Gastroesophageal sphincter (tissue), 4 donors: ENCODE results near the gene CENPU. TPM values are rescaled to one million over a fixed set of nuclear protein-coding genes. Genes with fewer than 3 reads are reported as not detected.
A peak's percentile ranks its signal among the peaks of the same experiment; 100 is the strongest.

ENCODE experiments used
- ATAC-seq: fragments of 150-250 bp; one replicate; pipeline ENCODE4 v1.9.1; 2016; ENCODE audit warnings: mild to moderate bottlenecking, moderate library complexity
- H3K27ac ChIP-seq, 4 donors: fragments of 200-600 bp; sonication (generic) in 3 of 4; 1 replicate in 3 of 4; 2 replicates in 1 of 4; pipeline ENCODE4 v1.5.1; 2016 to 2019
- H3K27me3 ChIP-seq: fragments of 200-600 bp; sonication (generic); one replicate; pipeline ENCODE4 v1.5.1; 2019
- H3K36me3 ChIP-seq, 2 donors: fragments of 200-600 bp; sonication (generic); one replicate each; pipeline ENCODE4 v1.5.1; 2019; ENCODE audit warnings: control low read depth in 1 of 2
- H3K4me1 ChIP-seq, 3 donors: fragments of 200-600 bp; sonication (generic); 1 replicate in 2 of 3; 2 replicates in 1 of 3; pipeline ENCODE4 v1.5.1; 2016 to 2019; ENCODE audit warnings: control low read depth in 2 of 3
- H3K4me3 ChIP-seq, 2 donors: fragments of 200-600 bp; sonication (generic); one replicate each; pipeline ENCODE4 v1.5.1; 2019; ENCODE audit warnings: mild to moderate bottlenecking in 1 of 2, moderate library complexity in 1 of 2
- H3K9me3 ChIP-seq, 3 donors: fragments of 200-600 bp; sonication (generic); one replicate each; pipeline ENCODE4 v1.5.1; 2017 to 2019; ENCODE audit warnings: control low read depth in 2 of 3
- EP300 ChIP-seq: sonication (generic); formaldehyde crosslinking; IDR thresholded peaks from one replicate; pipeline ENCODE4 v1.6.1; 2017; ENCODE audit warnings: antibody characterized with exemption, mild to moderate bottlenecking
- POLR2A ChIP-seq, 2 donors: fragments of 450-650 bp; IDR thresholded peaks; one replicate each; pipeline ENCODE4 v1.6.1; 2017; ENCODE audit warnings: antibody characterized with exemption in 2 of 2, mild to moderate bottlenecking in 2 of 2, moderate library complexity in 1 of 2
- POLR2AphosphoS5 ChIP-seq: sonication (generic); formaldehyde crosslinking; IDR thresholded peaks from one replicate; pipeline ENCODE4 v1.6.1; 2017; ENCODE audit warnings: antibody characterized with exemption
- WGBS, 2 donors: methylation state at CpG; one replicate each; pipeline ENCODE4 v1.1.5; 2018; ENCODE audit warnings: low coverage in 1 of 2; 5-methylcytosine and 5-hydroxymethylcytosine counted together
- total RNA-seq, 4 donors: library from RNA; depleted of rRNA; stranded (reverse); fragments of >200 nt; gene quantifications; one replicate each; pipeline ENCODE4 v1.1.0, GENCODE V29; 2016
- TF ChIP-seq, protein P1 (sequence below), 4 experiments: fragments of 200-600 bp in 2 of 4; fragments of 450-650 bp in 2 of 4; sonication (generic) in 1 of 4; IDR thresholded peaks; one replicate each; pipeline ENCODE4 v1.5.1; 2017 to 2019; ENCODE audit warnings: antibody characterized with exemption in 4 of 4, mild to moderate bottlenecking in 2 of 4, moderate library complexity in 2 of 4

Gene CENPU
- total RNA-seq, 4 donors from 2014 or later: 0.54 to 8.0 (median 1.1) TPM; not detected in 1

DNA sequence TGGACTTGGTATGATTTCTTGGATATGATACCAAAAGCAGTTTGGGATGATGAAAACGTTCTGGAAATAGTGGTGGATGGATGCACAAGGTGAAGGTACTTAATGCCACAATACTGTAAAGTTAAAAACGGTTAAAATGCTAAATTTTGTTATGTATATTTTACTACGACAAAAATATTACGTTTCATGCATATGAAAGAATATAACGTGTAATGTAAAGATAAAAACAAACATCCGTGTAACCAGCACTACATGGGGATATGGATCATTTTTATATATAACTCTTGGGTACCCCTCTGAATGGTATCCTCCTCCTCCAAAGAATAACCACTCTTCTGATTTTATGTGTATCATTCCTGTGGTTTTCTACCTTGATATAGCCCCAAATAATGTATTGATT is 862 bp upstream of the CENPU start:
- ATAC-seq: no peak
- Histone ChIP-seq H3K27me3 (no peaks in the 10 kb centered on the region), H3K9me3 (no peaks in the 10 kb centered on the region), H3K36me3 (no peaks in the 10 kb centered on the region), H3K4me1 (peaks cover 0 to 18% (median 5%) of the 10 kb centered on the region in 3 donors), H3K4me3 (peak overlapping the region; percentile 66 to 88), H3K27ac (peak overlapping the region in 1 of 4 donors; percentile 80)
- WGBS, 2 donors: 42 to 47% methylated on average over 6 of the region's 6 CpGs
- TF ChIP-seq, protein P1, sequence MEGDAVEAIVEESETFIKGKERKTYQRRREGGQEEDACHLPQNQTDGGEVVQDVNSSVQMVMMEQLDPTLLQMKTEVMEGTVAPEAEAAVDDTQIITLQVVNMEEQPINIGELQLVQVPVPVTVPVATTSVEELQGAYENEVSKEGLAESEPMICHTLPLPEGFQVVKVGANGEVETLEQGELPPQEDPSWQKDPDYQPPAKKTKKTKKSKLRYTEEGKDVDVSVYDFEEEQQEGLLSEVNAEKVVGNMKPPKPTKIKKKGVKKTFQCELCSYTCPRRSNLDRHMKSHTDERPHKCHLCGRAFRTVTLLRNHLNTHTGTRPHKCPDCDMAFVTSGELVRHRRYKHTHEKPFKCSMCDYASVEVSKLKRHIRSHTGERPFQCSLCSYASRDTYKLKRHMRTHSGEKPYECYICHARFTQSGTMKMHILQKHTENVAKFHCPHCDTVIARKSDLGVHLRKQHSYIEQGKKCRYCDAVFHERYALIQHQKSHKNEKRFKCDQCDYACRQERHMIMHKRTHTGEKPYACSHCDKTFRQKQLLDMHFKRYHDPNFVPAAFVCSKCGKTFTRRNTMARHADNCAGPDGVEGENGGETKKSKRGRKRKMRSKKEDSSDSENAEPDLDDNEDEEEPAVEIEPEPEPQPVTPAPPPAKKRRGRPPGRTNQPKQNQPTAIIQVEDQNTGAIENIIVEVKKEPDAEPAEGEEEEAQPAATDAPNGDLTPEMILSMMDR (IDR thresholded peaks at IDR 0.05): no peak
- no peak for TF ChIP-seq POLR2AphosphoS5
- TF ChIP-seq EP300: no peak
- no peak for TF ChIP-seq POLR2A (IDR thresholded peaks at IDR 0.05)

DNA sequence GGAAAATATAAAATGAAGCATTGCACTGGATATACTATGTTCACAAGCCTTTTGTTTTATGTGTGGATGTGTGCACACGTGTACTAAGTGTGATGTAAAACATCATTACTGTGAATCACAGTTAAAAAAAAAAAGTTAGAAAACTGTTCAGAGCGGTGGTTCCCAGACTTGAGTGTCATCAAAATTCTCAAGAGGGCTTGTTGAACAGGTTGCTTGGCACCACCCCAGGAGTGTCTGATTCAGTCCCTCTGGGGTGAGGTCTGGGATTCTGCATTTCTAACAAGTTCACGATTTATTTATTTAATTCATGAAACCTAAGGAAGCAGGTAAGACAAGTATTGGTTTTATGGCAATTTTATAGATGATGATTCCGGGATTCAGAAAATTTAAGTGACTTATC is 1.8 kb downstream of the CENPU start:
- Histone ChIP-seq H3K9me3 (no peaks in the 10 kb centered on the region), H3K27me3 (no peaks in the 10 kb centered on the region), H3K4me3 (no peak overlapping the region), H3K36me3 (no peaks in the 10 kb centered on the region), H3K4me1 (peaks cover 0 to 18% (median 5%) of the 10 kb centered on the region in 3 donors), H3K27ac (no peak overlapping the region)
- 49 to 64% methylated on average over 4 of the region's 4 CpGs for WGBS, 2 donors
- no peak for TF ChIP-seq POLR2A (IDR thresholded peaks at IDR 0.05)
- no peak for TF ChIP-seq EP300
- TF ChIP-seq, protein P1 (IDR thresholded peaks at IDR 0.05): no peak
- ATAC-seq: no peak

DNA sequence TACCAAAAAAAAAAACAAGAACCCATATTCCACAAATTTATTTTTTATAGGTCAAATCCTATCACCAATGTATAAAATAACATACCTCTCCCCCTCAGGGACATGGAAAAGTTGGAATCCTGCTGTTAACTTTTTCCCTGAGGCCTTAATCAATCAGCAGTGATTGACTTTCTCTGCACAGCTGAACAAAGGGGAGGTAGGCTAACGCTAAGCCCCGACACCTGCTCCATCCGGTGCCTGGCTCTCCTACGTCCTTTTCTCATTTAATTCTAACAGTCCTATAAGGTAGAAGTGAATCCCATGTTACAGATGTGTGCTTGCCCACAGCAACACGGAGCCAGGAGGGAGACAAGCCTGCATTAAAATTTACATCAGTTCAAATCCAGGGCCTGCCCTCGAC is 2.8 kb downstream of the CENPU start:
- H3K9me3 ChIP-seq: no peaks in the 10 kb centered on the region
- WGBS, 2 donors: 66 to 78% methylated on average over 6 of the region's 6 CpGs
- H3K4me3 ChIP-seq: no peak overlapping the region
- H3K36me3 ChIP-seq: no peaks in the 10 kb centered on the region
- H3K4me1 ChIP-seq: peaks cover 0 to 18% (median 5%) of the 10 kb centered on the region in 3 donors
- no peak for TF ChIP-seq POLR2AphosphoS5
- TF ChIP-seq, protein P1 (IDR thresholded peaks at IDR 0.05): no peak
- no peak for TF ChIP-seq EP300
- TF ChIP-seq POLR2A (IDR thresholded peaks at IDR 0.05): no peak
- ATAC-seq: no peak
- no peak overlapping the region for H3K27ac ChIP-seq
- no peaks in the 10 kb centered on the region for H3K27me3 ChIP-seq

DNA sequence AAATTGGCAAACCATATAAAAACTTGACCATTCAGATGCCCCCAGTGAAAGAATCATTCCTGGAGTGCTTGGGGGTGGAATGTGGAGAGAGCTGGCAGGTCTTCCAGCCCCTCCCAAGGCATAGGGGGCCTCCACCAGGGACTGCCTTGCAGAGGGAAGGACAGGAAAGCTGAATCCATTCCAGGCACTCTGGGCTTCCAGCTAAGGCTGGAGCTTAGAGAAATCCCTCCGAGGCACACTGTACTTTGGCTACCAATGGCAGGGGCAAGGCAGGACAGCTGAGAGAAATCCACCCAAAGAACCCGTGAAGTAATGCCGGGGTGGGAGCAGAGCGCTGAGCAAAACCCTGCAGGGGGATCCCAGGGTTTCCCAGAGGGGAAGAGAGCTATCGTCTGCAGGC is 4.0 kb downstream of the CENPU start:
- Histone ChIP-seq H3K27me3 (no peaks in the 10 kb centered on the region), H3K36me3 (no peaks in the 10 kb centered on the region), H3K9me3 (no peaks in the 10 kb centered on the region), H3K4me3 (no peak overlapping the region), H3K4me1 (peaks cover 0 to 17% (median 5%) of the 10 kb centered on the region in 3 donors), H3K27ac (no peak overlapping the region)
- 55 to 80% methylated on average over 1 to 5 of the region's 5 CpGs for WGBS, 2 donors
- TF ChIP-seq POLR2AphosphoS5 (no peak), EP300 (no peak), POLR2A (IDR thresholded peaks at IDR 0.05) (no peak)
- TF ChIP-seq, protein P1 (IDR thresholded peaks at IDR 0.05): no peak
- no peak for ATAC-seq

DNA sequence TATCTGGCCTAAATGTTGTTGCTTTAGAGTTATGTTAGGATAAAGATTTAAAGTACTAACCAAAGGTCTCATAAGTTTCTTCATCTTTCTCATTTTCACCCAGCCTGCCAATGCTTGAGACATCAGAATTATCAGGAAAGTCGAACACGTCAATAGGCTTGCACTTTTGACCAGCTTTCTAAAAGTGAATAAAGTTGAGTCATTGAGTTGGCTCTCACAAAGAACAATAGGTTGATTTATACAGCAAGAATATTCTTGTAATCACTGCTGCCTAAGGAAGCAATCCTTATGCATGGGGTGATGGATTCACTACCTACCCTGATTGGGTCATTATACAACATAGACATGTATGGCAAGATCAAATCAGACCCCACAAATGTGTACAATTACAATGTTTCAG is 5.0 kb downstream of the CENPU start:
- Histone ChIP-seq H3K9me3 (no peaks in the 10 kb centered on the region), H3K4me3 (no peak overlapping the region), H3K4me1 (peaks cover 0 to 10% (median 5%) of the 10 kb centered on the region in 3 donors), H3K36me3 (no peaks in the 10 kb centered on the region), H3K27ac (no peak overlapping the region), H3K27me3 (no peaks in the 10 kb centered on the region)
- no peak for ATAC-seq
- no peak for TF ChIP-seq POLR2A (IDR thresholded peaks at IDR 0.05)
- 68 to 90% methylated on average over 2 of the region's 2 CpGs for WGBS, 2 donors
